ENCODE data around the gene SKAP1. TPM values are rescaled to one million over a fixed set of nuclear protein-coding genes. Genes with fewer than 3 reads are reported as not detected.

SKAP1 gene
- total and polyA plus RNA-seq, 2 of the 13 experiments (the other 11 are each of a cell fraction or from before 2014, with no cell fraction given): 0.21 TPM; not detected in 1

DNA sequence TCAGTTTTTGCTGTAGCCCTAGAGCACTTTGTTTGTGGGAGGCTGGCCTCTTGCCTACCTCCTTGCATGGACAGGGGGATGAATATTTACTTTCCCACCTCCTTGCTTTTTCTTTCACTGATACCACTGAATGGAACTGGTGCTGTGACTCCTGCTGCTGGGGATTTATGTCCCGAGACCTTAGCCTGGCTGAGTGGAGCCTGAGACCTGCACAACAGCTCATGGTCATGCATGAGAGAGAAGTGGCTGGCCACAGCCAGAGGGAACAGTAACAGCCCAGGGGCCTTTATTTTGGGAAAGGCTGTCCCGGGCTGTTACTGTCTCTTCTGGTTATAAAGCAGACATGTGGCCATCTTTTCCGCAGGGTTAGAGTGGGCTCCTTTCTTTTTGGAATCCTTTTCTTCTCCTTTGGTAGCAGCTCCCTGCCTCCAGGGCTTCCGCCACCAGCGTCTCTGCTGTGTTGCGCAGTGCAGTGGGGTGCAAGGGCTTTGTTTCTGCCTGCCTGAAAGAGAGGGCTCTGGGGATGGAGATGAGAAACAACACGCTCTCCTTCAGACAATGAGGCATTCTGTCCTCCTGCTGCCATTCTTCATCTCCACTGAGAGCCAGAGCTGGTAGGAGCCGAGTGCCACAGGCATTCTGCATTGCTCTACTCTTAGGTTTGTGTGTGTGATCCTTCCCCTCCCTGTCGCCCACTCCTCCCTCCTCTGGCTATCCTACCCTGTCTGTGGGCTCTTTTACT, 307.9 kb downstream of the SKAP1 start:
- ATAC-seq (no peak), DNase-seq (ENCODE audit: low spot score) (no peak), FAIRE-seq (no peak)
- no peak overlapping the region for H3K27ac ChIP-seq (ENCODE audit: extremely low read length, insufficient read depth, low read length)
- intact Hi-C loops (cut with micrococcal nuclease; ENCODE audit: unreplicated experiment): no loop called here
- H3K4me2 ChIP-seq (ENCODE audit: low read depth, low read length): no peak overlapping the region
- ChIA-PET POLR2A (interaction anchor here (0.8 to 1.4 kb wide), 2 partner anchors 14 kb away, joined by 3 read pairs; partner anchors contain the start of gene SNX11), CTCF (ENCODE audit: low intra/inter-chr PET ratio, low total read pairs) (no interaction called here)
- H4K20me1 ChIP-seq (ENCODE audit: insufficient read depth, low read length): no peaks in the 10 kb centered on the region
- no peak overlapping the region for H3K9ac ChIP-seq (ENCODE audit: insufficient read depth, low read depth, low read length)
- H3K27me3 ChIP-seq (ENCODE audit: control insufficient read depth in 1 of 2, insufficient read depth in 2 of 2, low read length in 2 of 2): no peaks in the 10 kb centered on the region
- in situ Hi-C loops (cut with HindIII; ENCODE audit: extremely low pct_ligation_motif_present, low pct_unique_long_range_greater_than_20kb): no loop called here
- 97% methylated on average over 8 of the region's 9 CpGs for WGBS (ENCODE audit: low lambda C conversion rate)
- H3K4me3 ChIP-seq (replicated peaks in 1 of 3; ENCODE audit: insufficient read depth in 1 of 3, low read depth in 2 of 3, low read length in 3 of 3): no peak overlapping the region
- no peaks in the 10 kb centered on the region for H3K4me1 ChIP-seq (ENCODE audit: insufficient read depth, low read length)
- TF ChIP-seq CCDC6 (CRISPR knock-in tag; IDR thresholded peaks at IDR 0.05): no peak
- no peak for TF ChIP-seq CEBPG (CRISPR knock-in tag; IDR thresholded peaks at IDR 0.05)
- TF ChIP-seq, protein P1, sequence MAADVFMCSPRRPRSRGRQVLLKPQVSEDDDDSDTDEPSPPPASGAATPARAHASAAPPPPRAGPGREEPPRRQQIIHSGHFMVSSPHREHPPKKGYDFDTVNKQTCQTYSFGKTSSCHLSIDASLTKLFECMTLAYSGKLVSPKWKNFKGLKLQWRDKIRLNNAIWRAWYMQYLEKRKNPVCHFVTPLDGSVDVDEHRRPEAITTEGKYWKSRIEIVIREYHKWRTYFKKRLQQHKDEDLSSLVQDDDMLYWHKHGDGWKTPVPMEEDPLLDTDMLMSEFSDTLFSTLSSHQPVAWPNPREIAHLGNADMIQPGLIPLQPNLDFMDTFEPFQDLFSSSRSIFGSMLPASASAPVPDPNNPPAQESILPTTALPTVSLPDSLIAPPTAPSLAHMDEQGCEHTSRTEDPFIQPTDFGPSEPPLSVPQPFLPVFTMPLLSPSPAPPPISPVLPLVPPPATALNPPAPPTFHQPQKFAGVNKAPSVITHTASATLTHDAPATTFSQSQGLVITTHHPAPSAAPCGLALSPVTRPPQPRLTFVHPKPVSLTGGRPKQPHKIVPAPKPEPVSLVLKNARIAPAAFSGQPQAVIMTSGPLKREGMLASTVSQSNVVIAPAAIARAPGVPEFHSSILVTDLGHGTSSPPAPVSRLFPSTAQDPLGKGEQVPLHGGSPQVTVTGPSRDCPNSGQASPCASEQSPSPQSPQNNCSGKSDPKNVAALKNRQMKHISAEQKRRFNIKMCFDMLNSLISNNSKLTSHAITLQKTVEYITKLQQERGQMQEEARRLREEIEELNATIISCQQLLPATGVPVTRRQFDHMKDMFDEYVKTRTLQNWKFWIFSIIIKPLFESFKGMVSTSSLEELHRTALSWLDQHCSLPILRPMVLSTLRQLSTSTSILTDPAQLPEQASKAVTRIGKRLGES (CRISPR knock-in tag; IDR thresholded peaks at IDR 0.05; ENCODE audit: borderline replicate concordance): no peak
- no peaks in the 10 kb centered on the region for H3K9me3 ChIP-seq (ENCODE audit: low read length)
- no peak overlapping the region for H2AFZ ChIP-seq (ENCODE audit: low read length)
- peaks cover 16 to 44% of the 10 kb centered on the region in 2 experiments for H3K36me3 ChIP-seq (replicated peaks in 1 of 2; ENCODE audit: control insufficient read depth in 1 of 2, insufficient read depth in 2 of 2, low read length in 2 of 2)
- H3K79me2 ChIP-seq (ENCODE audit: insufficient read depth, low read length): no peaks in the 10 kb centered on the region
- no TSS peak for BruUV-seq (replicated peaks)

DNA sequence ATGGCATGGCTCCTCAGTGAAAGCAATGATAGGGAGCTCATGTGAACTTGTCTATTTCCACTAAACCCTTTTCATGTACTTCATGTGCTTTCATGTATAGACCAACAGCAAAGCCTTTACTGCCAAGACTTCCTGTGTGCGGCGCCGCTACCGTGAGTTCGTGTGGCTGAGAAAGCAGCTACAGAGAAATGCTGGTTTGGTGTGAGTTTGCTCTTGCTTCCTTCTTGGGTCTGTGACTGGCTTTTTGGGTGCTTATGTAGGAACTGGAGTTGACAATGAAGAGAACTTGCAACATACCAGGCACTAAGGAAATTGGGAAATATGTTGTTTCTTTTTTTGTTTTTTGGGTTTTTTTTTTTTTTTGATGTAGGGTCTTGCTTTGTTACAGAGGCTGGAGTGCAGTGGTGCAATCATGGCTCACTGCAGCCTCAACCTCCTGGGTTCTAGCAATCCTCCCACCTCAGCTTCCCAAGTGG, 316.8 kb downstream of the SKAP1 start:
- Histone ChIP-seq H3K36me3 (replicated peaks in 1 of 2; ENCODE audit: control insufficient read depth in 1 of 2, insufficient read depth in 2 of 2, low read length in 2 of 2) (peaks cover 8 to 23% of the 10 kb centered on the region in 2 experiments), H2AFZ (ENCODE audit: low read length) (no peak overlapping the region), H3K27ac (ENCODE audit: extremely low read length, insufficient read depth, low read length) (no peak overlapping the region), H3K9ac (ENCODE audit: insufficient read depth, low read depth, low read length) (no peak overlapping the region), H3K4me1 (ENCODE audit: insufficient read depth, low read length) (peaks cover 17% of the 10 kb centered on the region), H4K20me1 (ENCODE audit: insufficient read depth, low read length) (no peaks in the 10 kb centered on the region), H3K27me3 (ENCODE audit: control insufficient read depth in 1 of 2, insufficient read depth in 2 of 2, low read length in 2 of 2) (no peaks in the 10 kb centered on the region; a peak in 1 of 5 replicates), H3K9me3 (ENCODE audit: low read length) (no peaks in the 10 kb centered on the region), H3K79me2 (ENCODE audit: insufficient read depth, low read length) (peaks cover 20% of the 10 kb centered on the region), H3K4me3 (replicated peaks in 1 of 3; ENCODE audit: insufficient read depth in 1 of 3, low read depth in 2 of 3, low read length in 3 of 3) (no peak overlapping the region), H3K4me2 (ENCODE audit: low read depth, low read length) (no peak overlapping the region)
- no TSS peak for BruUV-seq (replicated peaks)
- CTCF ChIA-PET (ENCODE audit: low intra/inter-chr PET ratio, low total read pairs): no interaction called here
- in situ Hi-C loops (cut with HindIII; ENCODE audit: extremely low pct_ligation_motif_present, low pct_unique_long_range_greater_than_20kb): no loop called here
- no peak for DNase-seq (ENCODE audit: low spot score)
- intact Hi-C loops (cut with micrococcal nuclease; ENCODE audit: unreplicated experiment): no loop called here
- 99% methylated on average over 5 of the region's 5 CpGs for WGBS (ENCODE audit: low lambda C conversion rate)
- TF ChIP-seq KAT7 (CRISPR knock-in tag; IDR thresholded peaks at IDR 0.05; ENCODE audit: borderline replicate concordance): no peak
- POLR2A ChIA-PET: no interaction called here
- no peak for ATAC-seq
- FAIRE-seq: no peak

Measured in HepG2 (cell line).